Colonic mucosa (tissue), 4 donors: ENCODE results near the gene GCK. TPM values are rescaled to one million over a fixed set of nuclear protein-coding genes. Genes with fewer than 3 reads are reported as not detected.
A peak's percentile ranks its signal among the peaks of the same experiment; 100 is the strongest.

ENCODE experiments used
- DNase-seq: peaks from one replicate; pipeline ENCODE4 v3.0.0-alpha.2; 2020
- H3K27ac ChIP-seq: fragments of 200-600 bp; one replicate; pipeline ENCODE4 v1.8.0; 2021
- H3K27me3 ChIP-seq: fragments of 200-600 bp; one replicate; pipeline ENCODE4 v1.8.0; 2021
- H3K36me3 ChIP-seq: fragments of 200-600 bp; one replicate; pipeline ENCODE4 v1.8.0; 2021
- H3K4me1 ChIP-seq: fragments of 200-600 bp; one replicate; pipeline ENCODE4 v1.8.0; 2021; ENCODE audit warnings: mild to moderate bottlenecking
- H3K4me3 ChIP-seq: fragments of 200-600 bp; one replicate; pipeline ENCODE4 v1.8.0; 2021
- H3K9ac ChIP-seq, 2 donors: one replicate each; pipeline ENCODE4 v1.7.0; 2013; ENCODE audit warnings: control low read depth in 2 of 2, low read depth in 2 of 2, low read length in 2 of 2
- H3K9me3 ChIP-seq: fragments of 200-600 bp; one replicate; pipeline ENCODE4 v1.8.0; 2021
- CTCF ChIP-seq: fragments of 200-600 bp; IDR thresholded peaks from one replicate; pipeline ENCODE4 v1.8.0; 2022; ENCODE audit warnings: antibody characterized with exemption, mild to moderate bottlenecking
- intact Hi-C: fragments of 100-400 bp; cut with DNase I; formaldehyde crosslinking; loops from one replicate; pipeline ENCODE4 v1.14.1; 2022
- total RNA-seq, 2 donors: library from RNA; stranded (reverse); fragmentation: NEBNext Ultra II Directional in 1 of 2; extraction: Animal tissue kit (Norgen Biotek cat#: 25700) in 1 of 2; gene quantifications; one replicate each; pipeline ENCODE4 v1.2.1, GENCODE V29; 2021
- donor health status: healthy.
- donor health status: DM: no; HTN: no; CAD: no.
- donor health status: DM: no; HTN: no; CAD: no.

Gene GCK
- total RNA-seq, 2 donors from 2014 or later: 0.17 to 0.19 TPM

GRCh38 chr7:44124822-44125202, 64.4 kb downstream of the GCK start:
- no peaks in the 10 kb centered on the region for H3K9me3 ChIP-seq
- H3K36me3 ChIP-seq: no peaks in the 10 kb centered on the region
- DNase-seq: no peak
- intact Hi-C loops: loop anchor here (5.0 kb wide), 1 partner anchor 43 kb away; the partner anchor contains the start of gene POLM
- H3K27ac ChIP-seq: no peak overlapping the region
- no peak overlapping the region for H3K4me3 ChIP-seq
- TF ChIP-seq CTCF: no peak
- no peaks in the 10 kb centered on the region for H3K27me3 ChIP-seq
- peaks cover 7% of the 10 kb centered on the region for H3K4me1 ChIP-seq
- H3K9ac ChIP-seq: no peak overlapping the region

GRCh38 chr7:44123190-44124003, 65.8 kb downstream of the GCK start, which contains the start of gene POLD2:
POLD2 (minus strand) TSS chr7:44123548; CDS start chr7:44122053, 1,495 bp downstream.
- intact Hi-C loops: loop anchor here (5.0 kb wide), 1 partner anchor 41 kb away; the partner anchor contains the start of gene POLM
- no peaks in the 10 kb centered on the region for H3K27me3 ChIP-seq
- H3K4me1 ChIP-seq: peaks cover 7% of the 10 kb centered on the region
- peak within 1 kb of the TSS; percentile 62 for H3K4me3 ChIP-seq
- peak within 1 kb of the TSS; percentile 74 to 91 for H3K9ac ChIP-seq
- peak; percentile 99 for DNase-seq
- no peaks in the 10 kb centered on the region for H3K9me3 ChIP-seq
- no peaks in the 10 kb centered on the region for H3K36me3 ChIP-seq
- no peak for TF ChIP-seq CTCF
- peak within 1 kb of the TSS; percentile 61 for H3K27ac ChIP-seq

- Histone ChIP-seq H3K27me3 (no peaks in the 10 kb centered on the region), H3K4me1 (peaks cover 7% of the 10 kb centered on the region), H3K4me3 (peak overlapping the region; percentile 62), H3K36me3 (no peaks in the 10 kb centered on the region), H3K9me3 (no peaks in the 10 kb centered on the region), H3K9ac (peak overlapping the region in 1 of 2 donors; percentile 74), H3K27ac (peak overlapping the region; percentile 52)
- intact Hi-C loops: loop anchor here (5.0 kb wide), 1 partner anchor 40 kb away; the partner anchor contains the start of gene POLM
- TF ChIP-seq CTCF: no peak
- no peak for DNase-seq
Measured at GRCh38 chr7:44122529-44122928, 66.7 kb downstream of the GCK start.

- TF ChIP-seq CTCF: no peak
- no peak overlapping the region for H3K4me3 ChIP-seq
- H3K36me3 ChIP-seq: no peaks in the 10 kb centered on the region
- H3K4me1 ChIP-seq: peaks cover 7% of the 10 kb centered on the region
- H3K9ac ChIP-seq: no peak overlapping the region
- intact Hi-C loops: loop anchor here (5.0 kb wide), 1 partner anchor 40 kb away; the partner anchor contains the start of gene POLM
- DNase-seq: no peak
- no peak overlapping the region for H3K27ac ChIP-seq
- no peaks in the 10 kb centered on the region for H3K27me3 ChIP-seq
- no peaks in the 10 kb centered on the region for H3K9me3 ChIP-seq
Measured at GRCh38 chr7:44121761-44122420, 67.3 kb downstream of the GCK start.

GRCh38 chr7:44120395-44120794, 68.8 kb downstream of the GCK start:
- Histone ChIP-seq H3K9me3 (no peaks in the 10 kb centered on the region), H3K27ac (no peak overlapping the region), H3K9ac (no peak overlapping the region), H3K27me3 (no peaks in the 10 kb centered on the region), H3K4me3 (no peak overlapping the region), H3K36me3 (no peaks in the 10 kb centered on the region), H3K4me1 (peaks cover 7% of the 10 kb centered on the region)
- intact Hi-C loops: loop anchor here (5.0 kb wide), 1 partner anchor 38 kb away; the partner anchor contains the start of gene POLM
- TF ChIP-seq CTCF: no peak
- DNase-seq: no peak
